Right ventricle myocardium inferior (tissue), 1 donor: ENCODE measurements around the gene GSG1L2. TPM values are rescaled to one million over a fixed set of nuclear protein-coding genes. Genes with fewer than 3 reads are reported as not detected.

ENCODE experiments used
- ATAC-seq: fragments of 200-7000 bp; cut with Tn5 transposase; one replicate; pipeline ENCODE4 v1.9.1; 2020; ENCODE audit warnings: mild to moderate bottlenecking, moderate library complexity
- DNase-seq: peaks from one replicate; pipeline ENCODE4 v3.0.0; 2021; ENCODE audit errors: missing footprints
- intact Hi-C: fragments of 100-400 bp; cut with DNase I; formaldehyde crosslinking; loops from one replicate; pipeline ENCODE4 v1.11.0; 2022
- total RNA-seq: library from RNA; stranded (reverse); fragmentation: NEBNext Ultra II Directional; extraction: Animal tissue kit (Norgen Biotek cat#: 25700); gene quantifications from one replicate; pipeline ENCODE4 v1.2.1, GENCODE V29; 2021
- donor health status: DM: no; HTN: yes; CAD: no; lungs with severe emphysema.

GSG1L2 gene
- total RNA-seq, 1 donor from 2014 or later = not detected

GRCh38 chr17:9828296-9829295, 6.7 kb upstream of the GSG1L2 start:
- ATAC-seq = no peak
- DNase-seq = no peak
- intact Hi-C loops = no loop called here

GRCh38 chr17:9825641-9826150, 3.8 kb upstream of the GSG1L2 start, which contains the start of gene GLP2R:
GLP2R (plus strand) TSS chr17:9825924; CDS start chr17:9826064, 140 bp downstream.
- no peak for ATAC-seq
- intact Hi-C loops = no loop called here
- no peak for DNase-seq

GRCh38 chr17:9824797-9825338, 3.0 kb upstream of the GSG1L2 start:
- intact Hi-C loops = no loop called here
- DNase-seq (no peak), ATAC-seq (no peak)

GRCh38 chr17:9824094-9824493, 2.2 kb upstream of the GSG1L2 start:
- ATAC-seq = no peak
- DNase-seq = no peak

GRCh38 chr17:9820448-9820847, 1.4 kb downstream of the GSG1L2 start:
- DNase-seq = no peak
- ATAC-seq = no peak
- intact Hi-C loops = no loop called here

More at GRCh38 chr17:9824094-9824493, 2.2 kb upstream of the GSG1L2 start:
- intact Hi-C loops = no loop called here

- intact Hi-C loops = no loop called here
- ATAC-seq = no peak
- DNase-seq = no peak
Observed at GRCh38 chr17:9818760-9819159, 3.1 kb downstream of the GSG1L2 start.

- intact Hi-C loops = no loop called here
- DNase-seq (no peak), ATAC-seq (peak; percentile 71)
Observed at GRCh38 chr17:9817086-9817485, 4.8 kb downstream of the GSG1L2 start.

- ATAC-seq = no peak
- DNase-seq = no peak
- intact Hi-C loops = no loop called here
Observed at GRCh38 chr17:9816472-9816871, 5.4 kb downstream of the GSG1L2 start.

- no peak for DNase-seq
- no peak for ATAC-seq
- intact Hi-C loops = loop anchor here (2.0 kb wide), 1 partner anchor 28 kb away; no protein-coding TSS in a partner anchor
Observed at GRCh38 chr17:9814337-9814945, 7.4 kb downstream of the GSG1L2 start.

- ATAC-seq = no peak
- intact Hi-C loops = no loop called here
- DNase-seq = no peak
Observed at GRCh38 chr17:9813166-9813565, 8.7 kb downstream of the GSG1L2 start.

- intact Hi-C loops = no loop called here
- ATAC-seq = peak; percentile 81
Observed at GRCh38 chr17:9811537-9811936, 10.3 kb downstream of the GSG1L2 start.

GRCh38 chr17:9811086-9811485, 10.8 kb downstream of the GSG1L2 start:
- ATAC-seq = no peak
- DNase-seq = no peak
- intact Hi-C loops = no loop called here

More at GRCh38 chr17:9811537-9811936, 10.3 kb downstream of the GSG1L2 start:
- no peak for DNase-seq

GRCh38 chr17:9810100-9810949, 11.6 kb downstream of the GSG1L2 start:
- DNase-seq = no peak
- intact Hi-C loops = no loop called here
- peak; percentile 54 for ATAC-seq

GRCh38 chr17:9809409-9809808, 12.5 kb downstream of the GSG1L2 start:
- intact Hi-C loops = no loop called here
- DNase-seq (no peak), ATAC-seq (no peak)

- DNase-seq = no peak
- intact Hi-C loops = no loop called here
- ATAC-seq = no peak
Observed at GRCh38 chr17:9806699-9807098, 15.2 kb downstream of the GSG1L2 start.

- ATAC-seq = no peak
- no peak for DNase-seq
- intact Hi-C loops = no loop called here
Observed at GRCh38 chr17:9805769-9806168, 16.1 kb downstream of the GSG1L2 start.

- no peak for DNase-seq
- ATAC-seq = no peak
- intact Hi-C loops = no loop called here
Observed at GRCh38 chr17:9802697-9803096, 19.2 kb downstream of the GSG1L2 start.

- ATAC-seq (peak; percentile 67), DNase-seq (no peak)
- intact Hi-C loops = no loop called here
Observed at GRCh38 chr17:9802294-9802693, 19.6 kb downstream of the GSG1L2 start.
